ENCODE data around the gene SELENON.

Gene SELENON

DNA sequence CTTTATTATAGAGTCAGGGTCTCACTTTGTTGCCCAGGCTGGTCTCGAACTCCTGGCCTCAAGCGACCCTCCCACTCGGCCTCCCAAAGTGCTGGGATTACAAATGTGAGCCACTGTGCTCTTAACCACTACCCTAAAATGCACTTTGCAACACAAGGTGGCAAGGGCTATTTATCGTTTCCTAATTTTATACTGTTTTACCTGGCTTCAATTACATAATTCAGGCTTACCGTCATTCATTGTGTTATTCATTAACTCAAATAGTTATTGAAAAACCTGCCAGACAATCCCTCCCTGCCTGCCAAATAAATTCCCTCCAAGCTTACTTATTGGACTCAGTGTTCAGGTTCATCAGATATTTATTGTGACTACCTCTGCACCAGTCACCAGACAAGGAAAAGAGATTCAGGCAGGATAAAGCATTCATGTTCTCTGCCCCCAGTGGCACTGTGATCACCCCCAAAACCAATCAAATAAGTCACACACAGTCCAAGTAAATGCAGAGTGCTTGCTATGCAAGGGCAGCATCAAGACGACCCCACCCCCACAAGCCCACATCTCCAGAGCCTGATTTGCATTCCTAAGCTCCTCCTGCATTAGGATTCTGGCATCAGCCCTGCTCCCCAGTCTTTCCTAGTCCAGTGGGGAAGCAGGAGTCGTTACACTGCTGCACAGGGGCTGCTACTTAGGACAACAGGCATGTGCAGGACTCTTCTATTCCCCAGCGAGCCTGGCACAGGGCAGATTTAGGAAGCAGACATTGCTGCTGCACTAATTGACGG, 67.4 kb downstream of the SELENON start:
- no peak for DNase-seq

All from stimulated activated naive CD4-positive, alpha-beta T cell (primary cell).